Naive thymus-derived CD4-positive, alpha-beta T cell (primary cell): ENCODE data around the gene MYO10. TPM values are rescaled to one million over a fixed set of nuclear protein-coding genes. Genes with fewer than 3 reads are reported as not detected.

Source experiments
- ATAC-seq: fragments of 150-1000 bp; cut with Tn5 transposase; 2 replicates; pipeline ENCODE4 v1.10.0; 2021; ENCODE audit warnings: mild to moderate bottlenecking, moderate library complexity
- CTCF ChIA-PET: fragments of 350-600 bp; sonication (Branson Sonifier 250); formaldehyde crosslinking; loops from one replicate; lab custom pipeline; 2021; ENCODE audit warnings: antibody characterized with exemption; lab: Charles Lee
- POLR2A ChIA-PET: fragments of 350-600 bp; sonication (Branson Sonifier 250); formaldehyde crosslinking; loops from one replicate; lab custom pipeline; 2021; ENCODE audit warnings: antibody characterized with exemption, inconsistent platforms; lab: Charles Lee
- DNase-seq, 9 donors: peaks; one replicate each; pipeline versions ENCODE4 v3.0.0 to v3.0.0-alpha.2; 2020 to 2022; ENCODE audit warnings: mixed read lengths in 1 of 9
- H3K27ac ChIP-seq: one replicate; pipeline ENCODE4 v1.7.0; 2013; ENCODE audit warnings: mild to moderate bottlenecking, low read depth, low read length, moderate library complexity
- H3K27me3 ChIP-seq, 2 donors: one replicate each; pipeline ENCODE4 v1.7.0; 2013; ENCODE audit warnings: low read length in 2 of 2, mild to moderate bottlenecking in 2 of 2, moderate library complexity in 2 of 2; ENCODE audit not compliant: control insufficient read depth in 2 of 2, insufficient read depth in 2 of 2
- H3K36me3 ChIP-seq, 3 experiments: 1 replicate in 2 of 3; 2 replicates in 1 of 3; pipeline ENCODE4 v1.7.0; 2013; ENCODE audit warnings: low read length in 3 of 3, mild to moderate bottlenecking in 3 of 3, moderate library complexity in 1 of 3; ENCODE audit not compliant: insufficient read depth in 3 of 3, control insufficient read depth in 2 of 3
- H3K4me1 ChIP-seq, 2 donors: one replicate each; pipeline ENCODE4 v1.7.0; 2013; ENCODE audit warnings: low read length in 2 of 2, mild to moderate bottlenecking in 2 of 2, moderate library complexity in 1 of 2; ENCODE audit not compliant: control insufficient read depth in 2 of 2, insufficient read depth in 2 of 2
- H3K4me3 ChIP-seq: 2 replicates; pipeline ENCODE4 v1.7.0; 2013; ENCODE audit warnings: mild to moderate bottlenecking, low read length
- H3K9me3 ChIP-seq, 3 experiments: 1 replicate in 2 of 3; 2 replicates in 1 of 3; pipeline ENCODE4 v1.7.0; 2013; ENCODE audit warnings: low read length in 3 of 3; ENCODE audit not compliant: control insufficient read depth in 2 of 3
- H3K27ac Mint-ChIP-seq, 9 donors: one replicate each; pipeline ENCODE4 v1.8.0; 2020 to 2022; ENCODE audit warnings: mixed read lengths in 9 of 9, mild to moderate bottlenecking in 8 of 9, moderate library complexity in 5 of 9, inconsistent platforms in 2 of 9
- H3K27me3 Mint-ChIP-seq, 5 donors: one replicate each; pipeline ENCODE4 v1.8.0; 2021 to 2022; ENCODE audit warnings: mixed read lengths in 5 of 5, mild to moderate bottlenecking in 1 of 5
- H3K36me3 Mint-ChIP-seq, 5 donors: one replicate each; pipeline ENCODE4 v1.8.0; 2020 to 2022; ENCODE audit warnings: mixed read lengths in 5 of 5, mild to moderate bottlenecking in 3 of 5, inconsistent platforms in 1 of 5
- H3K4me1 Mint-ChIP-seq, 7 donors: one replicate each; pipeline ENCODE4 v1.8.0; 2020 to 2022; ENCODE audit warnings: mixed read lengths in 7 of 7, mild to moderate bottlenecking in 3 of 7, inconsistent platforms in 1 of 7
- H3K4me3 Mint-ChIP-seq, 10 donors: one replicate each; pipeline ENCODE4 v1.8.0; 2020 to 2022; ENCODE audit warnings: mild to moderate bottlenecking in 10 of 10, mixed read lengths in 10 of 10, moderate library complexity in 6 of 10, inconsistent platforms in 2 of 10
- H3K9me3 Mint-ChIP-seq, 11 donors: one replicate each; pipeline ENCODE4 v1.8.0; 2020 to 2022; ENCODE audit warnings: mixed read lengths in 11 of 11, mild to moderate bottlenecking in 4 of 11, inconsistent platforms in 1 of 11, moderate library complexity in 1 of 11
- intact Hi-C, 2 donors: fragments of 100-400 bp; cut with micrococcal nuclease; formaldehyde crosslinking; loops; one replicate each; pipeline ENCODE4 v1.15.1; 2023
- polyA plus RNA-seq, 2 donors: library from polyadenylated mRNA; unstranded; fragments of 300-500 nt; fragmentation: Illumina TruSeq; gene quantifications; one replicate each; pipeline ENCODE4 v1.2.3, GENCODE V29; 2021
- total RNA-seq, 6 experiments: library from RNA in 5 of 6; stranded (reverse) in 5 of 6; gene quantifications; 1 replicate in 5 of 6; 2 replicates in 1 of 6; pipeline ENCODE4 v1.2.3 and lab custom pipeline; 2021 to 2026

The MYO10 gene
- total and polyA plus RNA-seq, 7 experiments from 2014 or later, result 0.02 to 1.0 TPM; not detected in 5

GRCh38 chr5:16869821-16870796 is 66.0 kb downstream of the MYO10 start:
- Mint-ChIP-seq H3K9me3 (peaks cover 0 to 20% (median 9%) of the 10 kb centered on the region in 11 donors), H3K27ac (no peak overlapping the region), H3K27me3 (peaks cover 0 to 5% (median 0%) of the 10 kb centered on the region in 5 donors), H3K4me1 (no peaks in the 10 kb centered on the region), H3K4me3 (no peak overlapping the region), H3K36me3 (peaks cover 0 to 4% (median 0%) of the 10 kb centered on the region in 5 donors)
- CTCF ChIA-PET, result no interaction called here
- H3K4me1 ChIP-seq, result no peaks in the 10 kb centered on the region
- no peak for DNase-seq
- no peaks in the 10 kb centered on the region for H3K36me3 ChIP-seq
- H3K27me3 ChIP-seq, result no peaks in the 10 kb centered on the region
- H3K9me3 ChIP-seq, result no peaks in the 10 kb centered on the region
- H3K4me3 ChIP-seq, result no peak overlapping the region
- POLR2A ChIA-PET, result no interaction called here
- no peak overlapping the region for H3K27ac ChIP-seq
- intact Hi-C loops, result no loop called here
- no peak for ATAC-seq

- H3K36me3 ChIP-seq, result no peaks in the 10 kb centered on the region
- H3K9me3 ChIP-seq, result no peaks in the 10 kb centered on the region
- ATAC-seq, result no peak
- Mint-ChIP-seq H3K27me3 (peaks cover 0 to 5% (median 0%) of the 10 kb centered on the region in 5 donors), H3K36me3 (no peaks in the 10 kb centered on the region), H3K9me3 (peaks cover 0 to 11% (median 1%) of the 10 kb centered on the region in 11 donors), H3K27ac (no peak overlapping the region), H3K4me1 (peaks cover 0 to 2% (median 0%) of the 10 kb centered on the region in 7 donors), H3K4me3 (no peak overlapping the region)
- no peak overlapping the region for H3K27ac ChIP-seq
- ChIA-PET CTCF (no interaction called here), POLR2A (no interaction called here)
- intact Hi-C loops, result no loop called here
- DNase-seq, result no peak
- H3K4me1 ChIP-seq, result no peaks in the 10 kb centered on the region
- H3K4me3 ChIP-seq, result no peak overlapping the region
- no peaks in the 10 kb centered on the region for H3K27me3 ChIP-seq
Measured at GRCh38 chr5:16867577-16867953, 68.5 kb downstream of the MYO10 start.

DNA sequence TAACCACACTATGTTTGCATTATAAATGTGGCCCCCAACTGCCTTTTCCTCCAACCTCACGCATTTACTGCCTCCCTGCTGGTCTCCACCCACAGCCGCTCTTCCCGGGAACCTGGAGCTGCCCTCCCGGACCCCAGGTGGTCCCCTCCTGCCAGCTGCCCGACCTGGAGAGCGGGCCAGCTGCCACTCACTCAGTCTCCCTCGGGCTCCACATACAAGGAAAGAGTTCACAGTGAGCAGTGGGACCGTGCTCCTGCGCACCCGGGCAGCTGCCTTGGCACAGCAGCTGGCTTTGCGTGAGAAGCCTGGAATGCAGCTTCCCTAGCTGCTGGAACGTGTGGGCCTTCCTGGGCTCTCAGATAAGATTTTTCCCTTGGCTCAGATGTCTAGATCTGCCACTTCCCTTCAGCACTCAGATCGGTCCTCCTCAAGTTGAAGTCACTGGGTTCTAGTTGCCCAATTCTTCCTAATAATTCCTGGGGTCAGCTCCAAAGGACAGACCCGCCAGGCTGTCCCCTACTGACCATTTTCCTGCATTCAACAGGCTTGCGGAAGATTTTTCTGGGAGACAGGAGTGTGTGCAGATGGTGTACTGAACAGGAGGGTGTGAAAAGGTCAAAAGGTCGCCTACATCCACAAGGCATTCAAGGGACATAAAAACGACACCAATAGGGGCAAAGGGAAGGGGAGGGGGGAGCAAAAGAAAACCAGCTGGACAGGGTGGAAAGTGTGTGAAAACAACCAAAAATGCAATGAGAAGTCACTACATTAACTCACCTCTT is 69.1 kb downstream of the MYO10 start:
- peaks cover 0 to 5% (median 0%) of the 10 kb centered on the region in 5 donors for H3K27me3 Mint-ChIP-seq
- CTCF ChIA-PET, result no interaction called here
- H3K9me3 Mint-ChIP-seq, result peaks cover 0 to 6% (median 0%) of the 10 kb centered on the region in 11 donors
- POLR2A ChIA-PET, result no interaction called here
- no peak overlapping the region for H3K27ac ChIP-seq
- ATAC-seq (no peak), DNase-seq (no peak)
- H3K4me3 ChIP-seq, result no peak overlapping the region
- H3K36me3 ChIP-seq, result no peaks in the 10 kb centered on the region
- intact Hi-C loops, result no loop called here
- peaks cover 0 to 2% (median 0%) of the 10 kb centered on the region in 7 donors for H3K4me1 Mint-ChIP-seq
- H3K27me3 ChIP-seq, result no peaks in the 10 kb centered on the region
- H3K4me3 Mint-ChIP-seq, result no peak overlapping the region
- no peaks in the 10 kb centered on the region for H3K36me3 Mint-ChIP-seq
- no peak overlapping the region for H3K27ac Mint-ChIP-seq
- H3K4me1 ChIP-seq, result no peaks in the 10 kb centered on the region
- H3K9me3 ChIP-seq, result no peaks in the 10 kb centered on the region

DNA sequence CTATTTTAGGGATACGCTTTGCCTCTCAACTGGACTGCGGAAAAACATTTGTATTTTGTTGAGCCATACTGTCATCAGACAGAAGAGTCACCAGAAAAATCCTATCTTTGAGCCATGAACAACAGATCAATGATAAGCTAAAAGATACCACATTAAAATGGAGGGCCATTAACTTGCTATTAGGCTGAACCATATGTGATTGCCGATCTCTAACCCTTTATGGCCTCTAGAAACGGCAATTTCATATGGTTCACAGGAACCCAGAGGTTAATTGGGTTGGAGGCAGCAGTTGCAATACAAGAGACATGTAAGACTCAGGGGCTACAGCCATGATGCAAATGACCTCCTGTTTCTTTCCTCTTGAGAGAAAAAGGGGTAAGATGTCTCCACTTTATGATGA is 69.8 kb downstream of the MYO10 start:
- no peaks in the 10 kb centered on the region for H3K9me3 ChIP-seq
- no peaks in the 10 kb centered on the region for H3K36me3 ChIP-seq
- Mint-ChIP-seq H3K27me3 (peaks cover 0 to 5% (median 0%) of the 10 kb centered on the region in 5 donors), H3K4me3 (no peak overlapping the region), H3K36me3 (no peaks in the 10 kb centered on the region), H3K27ac (no peak overlapping the region), H3K9me3 (peaks cover 0 to 3% (median 0%) of the 10 kb centered on the region in 11 donors), H3K4me1 (peaks cover 0 to 2% (median 0%) of the 10 kb centered on the region in 7 donors)
- no peak overlapping the region for H3K27ac ChIP-seq
- POLR2A ChIA-PET, result no interaction called here
- H3K4me1 ChIP-seq, result no peaks in the 10 kb centered on the region
- H3K4me3 ChIP-seq, result no peak overlapping the region
- DNase-seq (no peak), ATAC-seq (no peak)
- CTCF ChIA-PET, result no interaction called here
- no peaks in the 10 kb centered on the region for H3K27me3 ChIP-seq
- intact Hi-C loops, result no loop called here

DNA sequence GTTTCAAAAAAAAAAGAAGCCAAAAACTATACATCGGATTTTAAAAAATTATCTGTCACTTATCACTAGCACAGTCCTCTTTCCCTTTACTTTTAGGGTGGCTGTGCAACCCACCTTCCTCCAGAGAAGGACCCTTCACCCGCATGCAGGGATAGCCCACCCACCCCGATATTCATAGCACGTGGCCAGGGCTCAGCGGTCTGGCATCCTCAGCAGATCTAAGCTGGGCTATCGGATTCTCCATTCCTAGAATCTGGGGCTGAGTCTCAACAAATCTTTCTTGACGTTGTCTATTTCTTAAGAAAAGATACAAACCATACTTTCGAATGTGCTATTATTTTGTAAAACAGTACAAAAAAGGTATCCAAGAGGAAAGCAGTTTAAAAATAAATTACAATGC is 70.9 kb downstream of the MYO10 start:
- Histone ChIP-seq H3K27ac (no peak overlapping the region), H3K9me3 (no peaks in the 10 kb centered on the region), H3K4me1 (no peaks in the 10 kb centered on the region), H3K4me3 (no peak overlapping the region), H3K27me3 (no peaks in the 10 kb centered on the region), H3K36me3 (no peaks in the 10 kb centered on the region)
- no peaks in the 10 kb centered on the region for H3K36me3 Mint-ChIP-seq
- ChIA-PET POLR2A (no interaction called here), CTCF (no interaction called here)
- peaks cover 0 to under 1% (median 0%) of the 10 kb centered on the region in 11 donors for H3K9me3 Mint-ChIP-seq
- H3K27ac Mint-ChIP-seq, result no peak overlapping the region
- no peak overlapping the region for H3K4me3 Mint-ChIP-seq
- H3K4me1 Mint-ChIP-seq, result peaks cover 0 to 2% (median 0%) of the 10 kb centered on the region in 7 donors
- intact Hi-C loops, result no loop called here
- peaks cover 0 to 5% (median 0%) of the 10 kb centered on the region in 5 donors for H3K27me3 Mint-ChIP-seq
- no peak for ATAC-seq
- no peak for DNase-seq

GRCh38 chr5:16864631-16865131 is 71.4 kb downstream of the MYO10 start:
- Mint-ChIP-seq H3K9me3 (peaks cover 0 to 1% (median 0%) of the 10 kb centered on the region in 11 donors), H3K4me3 (no peak overlapping the region), H3K27ac (no peak overlapping the region), H3K36me3 (no peaks in the 10 kb centered on the region), H3K27me3 (peaks cover 0 to 5% (median 0%) of the 10 kb centered on the region in 5 donors), H3K4me1 (peaks cover 0 to 5% (median 0%) of the 10 kb centered on the region in 7 donors)
- ChIA-PET CTCF (no interaction called here), POLR2A (no interaction called here)
- intact Hi-C loops, result no loop called here
- no peak overlapping the region for H3K4me3 ChIP-seq
- no peak for DNase-seq
- H3K4me1 ChIP-seq, result no peaks in the 10 kb centered on the region
- no peaks in the 10 kb centered on the region for H3K27me3 ChIP-seq
- H3K27ac ChIP-seq, result no peak overlapping the region
- H3K36me3 ChIP-seq, result no peaks in the 10 kb centered on the region
- no peak for ATAC-seq
- H3K9me3 ChIP-seq, result no peaks in the 10 kb centered on the region
